ENCODE data around the gene RBMX2. TPM values are rescaled to one million over a fixed set of nuclear protein-coding genes. Genes with fewer than 3 reads are reported as not detected.
"Not testable (repeated sequence)": the region's sequence is repeated elsewhere in the genome, so short reads cannot be mapped to it uniquely, and the experiment has no call there.

The RBMX2 gene
- total RNA-seq, 1 donor from 2014 or later = 29.1 TPM

- Mint-ChIP-seq H3K9me3 (peaks cover 15% of the 10 kb centered on the region), H3K4me3 (no peak overlapping the region), H3K36me3 (no peaks in the 10 kb centered on the region), H3K27me3 (peaks cover 3% of the 10 kb centered on the region), H3K27ac (no peak overlapping the region), H3K4me1 (ENCODE audit: unreplicated experiment) (no peaks in the 10 kb centered on the region)
- no peak for TF ChIP-seq CTCF (conservative IDR thresholded peaks at IDR 0.05)
- DNase-seq (ENCODE audit: extremely low spot score, unreplicated experiment) = no peak
These were observed 34.1 kb downstream of the RBMX2 start for GRCh38 chrX:130435937-130436336.

GRCh38 chrX:130437996-130438395 is 36.2 kb downstream of the RBMX2 start:
- not testable (repeated sequence) for H3K27me3 Mint-ChIP-seq

GRCh38 chrX:130443875-130444274 is 42.1 kb downstream of the RBMX2 start:
- DNase-seq (ENCODE audit: extremely low spot score, unreplicated experiment) = no peak
- Mint-ChIP-seq H3K4me1 (ENCODE audit: unreplicated experiment) (no peaks in the 10 kb centered on the region), H3K9me3 (peaks cover 11% of the 10 kb centered on the region), H3K27ac (no peak overlapping the region), H3K36me3 (no peaks in the 10 kb centered on the region), H3K4me3 (no peak overlapping the region), H3K27me3 (no peaks in the 10 kb centered on the region)
- TF ChIP-seq CTCF (conservative IDR thresholded peaks at IDR 0.05) = no peak

More at GRCh38 chrX:130437996-130438395, 36.2 kb downstream of the RBMX2 start:
- peaks cover 15% of the 10 kb centered on the region for H3K9me3 Mint-ChIP-seq
- not testable (repeated sequence) for H3K4me1 Mint-ChIP-seq (ENCODE audit: unreplicated experiment); DNase-seq (ENCODE audit: extremely low spot score, unreplicated experiment); H3K36me3 Mint-ChIP-seq; H3K4me3 Mint-ChIP-seq; H3K27ac Mint-ChIP-seq

GRCh38 chrX:130444641-130445336 is 43.0 kb downstream of the RBMX2 start:
- H3K27me3 Mint-ChIP-seq = no peaks in the 10 kb centered on the region
- peaks cover 1% of the 10 kb centered on the region for H3K9me3 Mint-ChIP-seq
- H3K4me3 Mint-ChIP-seq = no peak overlapping the region
- no peak overlapping the region for H3K27ac Mint-ChIP-seq
- no peaks in the 10 kb centered on the region for H3K36me3 Mint-ChIP-seq
- no peak for DNase-seq (ENCODE audit: extremely low spot score, unreplicated experiment)
- no peaks in the 10 kb centered on the region for H3K4me1 Mint-ChIP-seq (ENCODE audit: unreplicated experiment)
- TF ChIP-seq CTCF (conservative IDR thresholded peaks at IDR 0.05) = no peak

GRCh38 chrX:130446974-130447373 is 45.2 kb downstream of the RBMX2 start:
- Mint-ChIP-seq H3K4me3 (no peak overlapping the region), H3K36me3 (no peaks in the 10 kb centered on the region), H3K27ac (no peak overlapping the region), H3K27me3 (no peaks in the 10 kb centered on the region), H3K4me1 (ENCODE audit: unreplicated experiment) (no peaks in the 10 kb centered on the region), H3K9me3 (no peaks in the 10 kb centered on the region)
- no peak for DNase-seq (ENCODE audit: extremely low spot score, unreplicated experiment)
- TF ChIP-seq CTCF (conservative IDR thresholded peaks at IDR 0.05) = no peak

Other genes with a start within 250 kb of the RBMX2 start
- gene AIFM1, start 236.1 kb upstream of the RBMX2 start, total RNA-seq (ENCODE audit: low replicate concordance) = 48.5 and 51.9 TPM in 2 replicates
- gene RAB33A, start 230.0 kb upstream of the RBMX2 start, total RNA-seq (ENCODE audit: low replicate concordance) = 1.8 and 3.5 TPM in 2 replicates
- gene ZNF280C, start 133.1 kb upstream of the RBMX2 start, total RNA-seq (ENCODE audit: low replicate concordance) = 6.4 and 13.2 TPM in 2 replicates
- gene SLC25A14, start 62.1 kb upstream of the RBMX2 start, total RNA-seq (ENCODE audit: low replicate concordance) = 19.6 and 23.1 TPM in 2 replicates
- gene GPR119, start 16.3 kb upstream of the RBMX2 start, total RNA-seq (ENCODE audit: low replicate concordance) = 11.9 and 21.9 TPM in 2 replicates